Activated CD4-positive, CD25-positive, alpha-beta regulatory T cell (primary cell): Measurements from ENCODE around the gene RIPOR3.
"Not testable (repeated sequence)": the region's sequence is repeated elsewhere in the genome, so short reads cannot be mapped to it uniquely, and the experiment has no call there.

ENCODE experiments used
- DNase-seq, 4 experiments: peaks; one replicate each; lab custom pipeline; 2025; lab: John Stamatoyannopoulos, UW

RIPOR3 gene

GRCh38 chr20:50658804-50659380, 32.5 kb downstream of the RIPOR3 start:
- no peak for DNase-seq

- no peak for DNase-seq
These were observed 35.9 kb downstream of the RIPOR3 start for GRCh38 chr20:50655311-50655880.

- no peak for DNase-seq
These were observed 36.4 kb downstream of the RIPOR3 start for GRCh38 chr20:50654904-50655303.

- DNase-seq = no peak
These were observed 38.5 kb downstream of the RIPOR3 start for GRCh38 chr20:50652702-50653294.

GRCh38 chr20:50651676-50652075, 39.7 kb downstream of the RIPOR3 start:
- DNase-seq = no peak

GRCh38 chr20:50649590-50649989, 41.8 kb downstream of the RIPOR3 start:
- DNase-seq = no peak

GRCh38 chr20:50648651-50649050, 42.7 kb downstream of the RIPOR3 start:
- no peak for DNase-seq

- DNase-seq = no peak
These were observed 44.8 kb downstream of the RIPOR3 start for GRCh38 chr20:50646483-50646996.

- no peak for DNase-seq
These were observed 45.9 kb downstream of the RIPOR3 start for GRCh38 chr20:50645253-50646068.

GRCh38 chr20:50642288-50642803, 49.0 kb downstream of the RIPOR3 start:
- DNase-seq = no peak

- not testable (repeated sequence) for DNase-seq
These were observed 49.6 kb downstream of the RIPOR3 start for GRCh38 chr20:50641625-50642287.

GRCh38 chr20:50639971-50640711, 51.2 kb downstream of the RIPOR3 start:
- DNase-seq = not testable (repeated sequence)

GRCh38 chr20:50638015-50638847, 53.1 kb downstream of the RIPOR3 start:
- not testable (repeated sequence) for DNase-seq

- no peak for DNase-seq
These were observed 54.5 kb downstream of the RIPOR3 start for GRCh38 chr20:50636601-50637540.

- DNase-seq = peak; percentile 12 to 21 (median 18)
These were observed 55.4 kb downstream of the RIPOR3 start for GRCh38 chr20:50635676-50636600.

GRCh38 chr20:50635014-50635557, 56.3 kb downstream of the RIPOR3 start:
- DNase-seq = no peak

- no peak for DNase-seq
These were observed 57.2 kb downstream of the RIPOR3 start for GRCh38 chr20:50634191-50634590.

- DNase-seq = no peak
These were observed 58.0 kb downstream of the RIPOR3 start for GRCh38 chr20:50633361-50633760.
